ENCODE results near the gene SMYD4.
"Not testable (repeated sequence)": the region's sequence is repeated elsewhere in the genome, so short reads cannot be mapped to it uniquely, and the experiment has no call there.

DNA sequence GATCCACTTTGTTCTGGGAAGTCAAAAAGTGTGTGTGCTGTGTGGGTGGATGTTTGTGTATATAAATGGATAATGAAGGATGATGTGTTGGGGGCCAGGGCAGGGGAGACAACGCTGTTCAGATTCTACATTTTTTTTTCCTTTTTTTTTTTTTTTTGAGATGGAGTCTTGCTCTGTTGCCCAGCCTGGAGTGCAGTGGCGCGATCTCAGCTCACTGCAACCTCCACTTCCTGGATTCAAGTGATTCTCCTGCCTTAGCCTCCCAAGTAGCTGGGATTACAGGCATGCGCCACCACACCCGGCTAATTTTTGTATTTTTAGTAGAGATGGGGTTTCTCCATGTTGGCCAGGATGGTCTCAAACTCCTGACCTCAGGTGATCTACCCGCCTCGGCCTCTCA is 65.0 kb downstream of the SMYD4 start:
- TF ChIP-seq POLR2A (IDR thresholded peaks at IDR 0.05), result not testable (repeated sequence)
- TF ChIP-seq, protein P1, sequence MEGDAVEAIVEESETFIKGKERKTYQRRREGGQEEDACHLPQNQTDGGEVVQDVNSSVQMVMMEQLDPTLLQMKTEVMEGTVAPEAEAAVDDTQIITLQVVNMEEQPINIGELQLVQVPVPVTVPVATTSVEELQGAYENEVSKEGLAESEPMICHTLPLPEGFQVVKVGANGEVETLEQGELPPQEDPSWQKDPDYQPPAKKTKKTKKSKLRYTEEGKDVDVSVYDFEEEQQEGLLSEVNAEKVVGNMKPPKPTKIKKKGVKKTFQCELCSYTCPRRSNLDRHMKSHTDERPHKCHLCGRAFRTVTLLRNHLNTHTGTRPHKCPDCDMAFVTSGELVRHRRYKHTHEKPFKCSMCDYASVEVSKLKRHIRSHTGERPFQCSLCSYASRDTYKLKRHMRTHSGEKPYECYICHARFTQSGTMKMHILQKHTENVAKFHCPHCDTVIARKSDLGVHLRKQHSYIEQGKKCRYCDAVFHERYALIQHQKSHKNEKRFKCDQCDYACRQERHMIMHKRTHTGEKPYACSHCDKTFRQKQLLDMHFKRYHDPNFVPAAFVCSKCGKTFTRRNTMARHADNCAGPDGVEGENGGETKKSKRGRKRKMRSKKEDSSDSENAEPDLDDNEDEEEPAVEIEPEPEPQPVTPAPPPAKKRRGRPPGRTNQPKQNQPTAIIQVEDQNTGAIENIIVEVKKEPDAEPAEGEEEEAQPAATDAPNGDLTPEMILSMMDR (IDR thresholded peaks at IDR 0.05), result not testable (repeated sequence)

Measured in tibial nerve (tissue), 3 donors.